ENCODE data around the gene PDIA3.

GRCh38 chr15:43808960-43809678 lies 62.9 kb downstream of the PDIA3 start:
- TF ChIP-seq CTCF (IDR thresholded peaks at IDR 0.05; ENCODE audit: insufficient read depth, low read length) (no peak), POLR2AphosphoS5 (IDR thresholded peaks at IDR 0.05; ENCODE audit: low read depth) (no peak)

Measured in HL-60 (cell line).